PC-3 (cell line): Measurements from ENCODE around the gene DLD.

Source experiments
- EZH2phosphoT487 ChIP-seq: fragments of 300-600 bp; sonication (generic); IDR thresholded peaks from 2 replicates; pipeline ENCODE4 v1.6.1; 2018; ENCODE audit warnings: mild to moderate bottlenecking, antibody characterized with exemption, low read length, borderline replicate concordance
- TF ChIP-seq, protein P1 (sequence below): fragments of 300-600 bp; sonication (generic); conservative IDR thresholded peaks from 2 replicates; pipeline ENCODE4 v1.5.1; 2017; ENCODE audit warnings: antibody characterized with exemption, low read depth, mild to moderate bottlenecking, low read length

DNA sequence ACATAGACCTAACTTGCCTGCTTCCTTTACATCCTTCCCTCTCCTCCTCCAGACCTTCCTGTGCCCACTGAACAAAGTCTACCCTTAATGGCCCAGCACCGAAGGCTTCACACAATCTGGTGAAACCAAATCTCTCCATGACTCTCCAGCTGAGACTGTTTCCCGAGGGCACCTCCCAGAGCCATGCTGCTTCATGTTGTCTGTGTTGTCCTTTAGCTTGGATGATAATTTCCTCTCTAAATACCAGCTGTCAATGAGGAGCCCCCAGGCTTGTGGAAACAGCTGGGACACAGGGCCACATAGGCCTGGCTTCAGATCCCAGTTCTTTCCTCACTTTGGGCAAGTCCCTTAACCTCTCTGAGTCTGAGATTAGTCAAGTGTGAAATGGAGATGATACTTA, 54.3 kb downstream of the DLD start:
- TF ChIP-seq, protein P1, sequence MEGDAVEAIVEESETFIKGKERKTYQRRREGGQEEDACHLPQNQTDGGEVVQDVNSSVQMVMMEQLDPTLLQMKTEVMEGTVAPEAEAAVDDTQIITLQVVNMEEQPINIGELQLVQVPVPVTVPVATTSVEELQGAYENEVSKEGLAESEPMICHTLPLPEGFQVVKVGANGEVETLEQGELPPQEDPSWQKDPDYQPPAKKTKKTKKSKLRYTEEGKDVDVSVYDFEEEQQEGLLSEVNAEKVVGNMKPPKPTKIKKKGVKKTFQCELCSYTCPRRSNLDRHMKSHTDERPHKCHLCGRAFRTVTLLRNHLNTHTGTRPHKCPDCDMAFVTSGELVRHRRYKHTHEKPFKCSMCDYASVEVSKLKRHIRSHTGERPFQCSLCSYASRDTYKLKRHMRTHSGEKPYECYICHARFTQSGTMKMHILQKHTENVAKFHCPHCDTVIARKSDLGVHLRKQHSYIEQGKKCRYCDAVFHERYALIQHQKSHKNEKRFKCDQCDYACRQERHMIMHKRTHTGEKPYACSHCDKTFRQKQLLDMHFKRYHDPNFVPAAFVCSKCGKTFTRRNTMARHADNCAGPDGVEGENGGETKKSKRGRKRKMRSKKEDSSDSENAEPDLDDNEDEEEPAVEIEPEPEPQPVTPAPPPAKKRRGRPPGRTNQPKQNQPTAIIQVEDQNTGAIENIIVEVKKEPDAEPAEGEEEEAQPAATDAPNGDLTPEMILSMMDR = no peak
- TF ChIP-seq EZH2phosphoT487 = no peak
